HFFc6 (cell line): Measurements from ENCODE around the gene C1orf174. TPM values are rescaled to one million over a fixed set of nuclear protein-coding genes. Genes with fewer than 3 reads are reported as not detected.

Experiments used
- DNase-seq: peaks from one replicate; pipeline ENCODE4 v3.0.0-alpha.2; 2018
- H3K27ac Mint-ChIP-seq: 2 replicates; pipeline ENCODE4 v1.8.0; 2020; ENCODE audit warnings: mild to moderate bottlenecking, mixed read lengths
- H3K27me3 Mint-ChIP-seq: 2 replicates; pipeline ENCODE4 v1.8.0; 2021; ENCODE audit warnings: mild to moderate bottlenecking, moderate library complexity, mixed read lengths; ENCODE audit not compliant: insufficient read depth
- H3K36me3 Mint-ChIP-seq: 2 replicates; pipeline ENCODE4 v1.8.0; 2021; ENCODE audit warnings: low read depth, mixed read lengths
- H3K4me1 Mint-ChIP-seq: 2 replicates; pipeline ENCODE4 v1.8.0; 2020; ENCODE audit warnings: low read depth, mixed read lengths
- H3K4me3 Mint-ChIP-seq: 2 replicates; pipeline ENCODE4 v1.8.0; 2020; ENCODE audit warnings: mild to moderate bottlenecking, moderate library complexity, mixed read lengths
- H3K9me3 Mint-ChIP-seq: 2 replicates; pipeline ENCODE4 v1.8.0; 2020; ENCODE audit warnings: mild to moderate bottlenecking, mixed read lengths
- total RNA-seq, 6 experiments: library from RNA; stranded (reverse); fragmentation: NEBNext Ultra II Directional; extraction: Animal tissue kit (Norgen Biotek cat#: 25700); gene quantifications; 2 replicates in 1 of 6; 3 replicates in 5 of 6; pipeline ENCODE4 v1.2.3, GENCODE V29; 2021
- TF ChIP-seq, protein P1 (sequence below): fragments of 200-600 bp; sonication (generic); IDR thresholded peaks from 2 replicates; pipeline ENCODE4 v1.5.0; 2021; ENCODE audit warnings: antibody characterized with exemption, mild to moderate bottlenecking

The C1orf174 gene
- total RNA-seq, 6 experiments from 2014 or later, result 19.2 to 23.5 (median 20.7) TPM

DNA sequence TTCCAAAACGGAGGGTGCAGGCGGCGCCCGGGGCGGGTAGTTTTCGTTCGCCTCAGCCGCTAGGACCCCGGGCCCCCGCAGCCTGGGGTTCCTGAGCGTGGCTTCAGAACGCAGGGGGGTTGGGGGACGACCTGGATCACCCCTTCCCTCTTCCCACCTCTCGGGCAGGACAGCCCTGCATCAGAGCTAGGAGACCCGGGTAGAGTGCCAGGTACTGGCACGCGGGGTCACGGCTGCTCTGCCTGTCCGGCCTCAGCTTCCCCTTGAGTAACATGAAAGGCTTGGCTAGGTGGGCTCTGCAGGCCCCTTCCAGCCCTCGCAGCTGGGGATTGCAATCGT, 42.3 kb downstream of the C1orf174 start:
- no peak for DNase-seq
- Mint-ChIP-seq H3K27me3 (peaks cover 1% of the 10 kb centered on the region; the same call in 1 of the 2 replicates), H3K27ac (no peak overlapping the region), H3K36me3 (no peaks in the 10 kb centered on the region), H3K4me1 (peaks cover 33% of the 10 kb centered on the region), H3K4me3 (peak overlapping the region; percentile 96), H3K9me3 (no peaks in the 10 kb centered on the region)
- TF ChIP-seq, protein P1, sequence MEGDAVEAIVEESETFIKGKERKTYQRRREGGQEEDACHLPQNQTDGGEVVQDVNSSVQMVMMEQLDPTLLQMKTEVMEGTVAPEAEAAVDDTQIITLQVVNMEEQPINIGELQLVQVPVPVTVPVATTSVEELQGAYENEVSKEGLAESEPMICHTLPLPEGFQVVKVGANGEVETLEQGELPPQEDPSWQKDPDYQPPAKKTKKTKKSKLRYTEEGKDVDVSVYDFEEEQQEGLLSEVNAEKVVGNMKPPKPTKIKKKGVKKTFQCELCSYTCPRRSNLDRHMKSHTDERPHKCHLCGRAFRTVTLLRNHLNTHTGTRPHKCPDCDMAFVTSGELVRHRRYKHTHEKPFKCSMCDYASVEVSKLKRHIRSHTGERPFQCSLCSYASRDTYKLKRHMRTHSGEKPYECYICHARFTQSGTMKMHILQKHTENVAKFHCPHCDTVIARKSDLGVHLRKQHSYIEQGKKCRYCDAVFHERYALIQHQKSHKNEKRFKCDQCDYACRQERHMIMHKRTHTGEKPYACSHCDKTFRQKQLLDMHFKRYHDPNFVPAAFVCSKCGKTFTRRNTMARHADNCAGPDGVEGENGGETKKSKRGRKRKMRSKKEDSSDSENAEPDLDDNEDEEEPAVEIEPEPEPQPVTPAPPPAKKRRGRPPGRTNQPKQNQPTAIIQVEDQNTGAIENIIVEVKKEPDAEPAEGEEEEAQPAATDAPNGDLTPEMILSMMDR, result no peak

DNA sequence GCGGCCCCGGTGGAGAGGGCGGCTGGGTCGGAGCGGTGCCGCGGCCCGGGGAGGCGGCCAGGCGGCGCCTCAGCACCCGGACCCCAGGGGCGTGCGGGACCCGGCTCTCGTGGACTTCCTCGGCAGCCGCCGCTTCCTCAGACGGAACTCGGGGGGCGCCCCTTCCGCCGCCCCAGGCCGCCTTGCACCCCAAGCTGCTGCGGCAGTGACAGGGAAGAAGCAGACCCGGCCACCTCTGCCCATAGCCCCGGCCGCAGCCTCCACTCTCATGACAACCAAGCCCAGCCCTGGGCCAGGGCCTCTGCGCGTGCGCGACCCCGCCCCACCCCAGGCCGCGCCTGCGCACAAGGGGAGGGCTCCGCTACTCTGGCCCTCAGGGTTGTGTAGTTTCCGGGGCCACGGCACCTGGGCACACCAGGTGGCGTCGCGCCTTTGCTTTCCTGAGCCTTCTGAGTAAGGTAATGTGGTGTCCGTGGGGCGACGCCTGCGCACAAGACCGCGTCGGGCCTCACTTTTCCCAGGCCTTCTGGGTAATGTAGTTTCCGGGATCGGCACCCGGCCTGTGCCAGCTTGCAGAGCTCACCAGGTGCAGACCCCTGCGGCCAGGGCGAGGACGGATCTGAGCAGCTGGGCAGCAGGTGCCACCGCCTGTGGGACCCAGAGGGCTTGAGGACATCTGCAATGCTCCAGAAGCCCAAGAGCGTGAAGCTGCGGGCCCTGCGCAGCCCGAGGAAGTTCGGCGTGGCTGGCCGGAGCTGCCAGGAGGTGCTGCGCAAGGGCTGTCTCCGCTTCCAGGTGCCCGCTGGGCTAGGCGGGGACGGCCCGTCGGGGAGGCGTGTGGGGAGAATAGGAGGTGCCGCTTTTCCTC, 42.9 kb downstream of the C1orf174 start, which contains the start of the genes CEP104 and DFFB:
Gene CEP104, minus strand, starts transcription at position 289 of the 868 bp plus-strand sequence. CDS start 4,804 bp downstream, outside the sequence.
Gene DFFB, plus strand, starts transcription at position 554 of the 868 bp plus-strand sequence. Its CDS starts 128 bp downstream, at position 682.
- DNase-seq, result peak; percentile 73
- peak within 1 kb of the TSS; percentile 96 for H3K4me3 Mint-ChIP-seq
- peaks cover 1% of the 10 kb centered on the region; the same call in 1 of the 2 replicates for H3K27me3 Mint-ChIP-seq
- H3K27ac Mint-ChIP-seq, result peak within 1 kb of the TSS; percentile 64
- peaks cover 34% of the 10 kb centered on the region for H3K4me1 Mint-ChIP-seq
- H3K36me3 Mint-ChIP-seq, result no peaks in the 10 kb centered on the region
- H3K9me3 Mint-ChIP-seq, result no peaks in the 10 kb centered on the region
- TF ChIP-seq, protein P1, result no peak

GRCh38 chr1:3852711-3853485, 47.2 kb downstream of the C1orf174 start:
- no peak overlapping the region for H3K4me3 Mint-ChIP-seq
- no peak overlapping the region for H3K27ac Mint-ChIP-seq
- H3K27me3 Mint-ChIP-seq, result peaks cover 5% of the 10 kb centered on the region
- H3K9me3 Mint-ChIP-seq, result no peaks in the 10 kb centered on the region
- TF ChIP-seq, protein P1, result no peak
- no peak for DNase-seq
- no peaks in the 10 kb centered on the region for H3K36me3 Mint-ChIP-seq
- peaks cover 27% of the 10 kb centered on the region for H3K4me1 Mint-ChIP-seq

GRCh38 chr1:3852091-3852490, 48.0 kb downstream of the C1orf174 start:
- Mint-ChIP-seq H3K36me3 (no peaks in the 10 kb centered on the region), H3K4me1 (peaks cover 26% of the 10 kb centered on the region), H3K27me3 (peaks cover 5% of the 10 kb centered on the region), H3K27ac (no peak overlapping the region), H3K9me3 (no peaks in the 10 kb centered on the region), H3K4me3 (no peak overlapping the region)
- TF ChIP-seq, protein P1, result no peak
- DNase-seq, result no peak

GRCh38 chr1:3851292-3851691, 48.8 kb downstream of the C1orf174 start:
- peaks cover 5% of the 10 kb centered on the region for H3K27me3 Mint-ChIP-seq
- DNase-seq, result no peak
- no peak overlapping the region for H3K4me3 Mint-ChIP-seq
- peaks cover 4% of the 10 kb centered on the region for H3K36me3 Mint-ChIP-seq
- TF ChIP-seq, protein P1, result no peak
- peaks cover 26% of the 10 kb centered on the region for H3K4me1 Mint-ChIP-seq
- H3K27ac Mint-ChIP-seq, result no peak overlapping the region
- H3K9me3 Mint-ChIP-seq, result no peaks in the 10 kb centered on the region
